ENCODE measurements around the gene FBXO21.
A peak's percentile ranks its signal among the peaks of the same experiment; 100 is the strongest.
"Not testable (repeated sequence)": the region's sequence is repeated elsewhere in the genome, so short reads cannot be mapped to it uniquely, and the experiment has no call there.

FBXO21 gene

GRCh38 chr12:117190210-117190781, at the start of gene FBXO21:
TSS of gene FBXO21 (minus strand) at chr12:117190470. CDS start at chr12:117190456, 14 bp downstream.
- peak; percentile 88 for DNase-seq (ENCODE audit: low spot score)

GRCh38 chr12:117236456-117237001, 46.3 kb upstream of the FBXO21 start:
- DNase-seq (ENCODE audit: low spot score) = peak; percentile 63

GRCh38 chr12:117235261-117235660, 45.0 kb upstream of the FBXO21 start:
- no peak for DNase-seq (ENCODE audit: low spot score)

- DNase-seq (ENCODE audit: low spot score) = no peak
Measured at GRCh38 chr12:117234441-117234840, 44.2 kb upstream of the FBXO21 start.

- DNase-seq (ENCODE audit: low spot score) = no peak
Measured at GRCh38 chr12:117231750-117232149, 41.5 kb upstream of the FBXO21 start.

- peak; percentile 61 for DNase-seq (ENCODE audit: low spot score)
Measured at GRCh38 chr12:117228239-117228638, 38.0 kb upstream of the FBXO21 start.

- DNase-seq (ENCODE audit: low spot score) = no peak
Measured at GRCh38 chr12:117227000-117227653, 36.9 kb upstream of the FBXO21 start.

GRCh38 chr12:117226505-117226904, 36.2 kb upstream of the FBXO21 start:
- DNase-seq (ENCODE audit: low spot score) = peak; percentile 83

- DNase-seq (ENCODE audit: low spot score) = no peak
Measured at GRCh38 chr12:117225179-117225578, 34.9 kb upstream of the FBXO21 start.

- not testable (repeated sequence) for DNase-seq (ENCODE audit: low spot score)
Measured at GRCh38 chr12:117220947-117221346, 30.7 kb upstream of the FBXO21 start.

- DNase-seq (ENCODE audit: low spot score) = no peak
Measured at GRCh38 chr12:117218149-117218548, 27.9 kb upstream of the FBXO21 start.

GRCh38 chr12:117216686-117217085, 26.4 kb upstream of the FBXO21 start:
- no peak for DNase-seq (ENCODE audit: low spot score)

GRCh38 chr12:117214797-117215196, 24.5 kb upstream of the FBXO21 start:
- DNase-seq (ENCODE audit: low spot score) = no peak

- DNase-seq (ENCODE audit: low spot score) = no peak
Measured at GRCh38 chr12:117213295-117213808, 23.1 kb upstream of the FBXO21 start.

- peak; percentile 66 for DNase-seq (ENCODE audit: low spot score)
Measured at GRCh38 chr12:117212563-117213190, 22.4 kb upstream of the FBXO21 start.

- no peak for DNase-seq (ENCODE audit: low spot score)
Measured at GRCh38 chr12:117210266-117210918, 20.1 kb upstream of the FBXO21 start.

- no peak for DNase-seq (ENCODE audit: low spot score)
Measured at GRCh38 chr12:117209626-117210025, 19.4 kb upstream of the FBXO21 start.

GRCh38 chr12:117208811-117209455, 18.7 kb upstream of the FBXO21 start:
- DNase-seq (ENCODE audit: low spot score) = no peak

GRCh38 chr12:117208206-117208605, 17.9 kb upstream of the FBXO21 start:
- DNase-seq (ENCODE audit: low spot score) = no peak

- no peak for DNase-seq (ENCODE audit: low spot score)
Measured at GRCh38 chr12:117207675-117208074, 17.4 kb upstream of the FBXO21 start.

GRCh38 chr12:117202556-117202955, 12.3 kb upstream of the FBXO21 start:
- no peak for DNase-seq (ENCODE audit: low spot score)

- DNase-seq (ENCODE audit: low spot score) = no peak
Measured at GRCh38 chr12:117202033-117202432, 11.8 kb upstream of the FBXO21 start.

All from RKO (cell line).